Parathyroid adenoma (tissue), 2 donors: Measurements from ENCODE around the gene PRCP.
"Not testable (repeated sequence)": the region's sequence is repeated elsewhere in the genome, so short reads cannot be mapped to it uniquely, and the experiment has no call there.

Source experiments
- H2AFZ ChIP-seq: fragments of 300-600 bp; sonication (generic); one replicate; pipeline ENCODE4 v1.7.0; 2017; ENCODE audit warnings: antibody characterized with exemption, mild to moderate bottlenecking
- H3K27ac ChIP-seq: fragments of 300-600 bp; sonication (generic); one replicate; pipeline ENCODE4 v1.7.0; 2017
- H3K27me3 ChIP-seq: fragments of 300-600 bp; sonication (generic); one replicate; pipeline ENCODE4 v1.7.0; 2017; ENCODE audit warnings: low read length; ENCODE audit not compliant: control insufficient read depth, insufficient read depth
- H3K36me3 ChIP-seq: fragments of 300-600 bp; sonication (generic); one replicate; pipeline ENCODE4 v1.7.0; 2017; ENCODE audit warnings: low read length; ENCODE audit not compliant: control insufficient read depth, insufficient read depth
- H3K4me1 ChIP-seq: fragments of 300-600 bp; sonication (generic); one replicate; pipeline ENCODE4 v1.7.0; 2017; ENCODE audit warnings: control low read depth
- H3K4me2 ChIP-seq: fragments of 300-600 bp; sonication (generic); one replicate; pipeline ENCODE4 v1.7.0; 2017; ENCODE audit warnings: low read length
- H3K4me3 ChIP-seq: fragments of 300-600 bp; sonication (generic); one replicate; pipeline ENCODE4 v1.7.0; 2017; ENCODE audit warnings: low read depth, low read length
- H3K79me2 ChIP-seq: fragments of 300-600 bp; sonication (generic); one replicate; pipeline ENCODE4 v1.7.0; 2017; ENCODE audit warnings: control low read depth
- H3K9ac ChIP-seq: fragments of 300-600 bp; sonication (generic); one replicate; pipeline ENCODE4 v1.7.0; 2017; ENCODE audit warnings: mild to moderate bottlenecking
- H3K9me3 ChIP-seq: fragments of 300-600 bp; sonication (generic); one replicate; pipeline ENCODE4 v1.7.0; 2017; ENCODE audit warnings: low read length; ENCODE audit not compliant: control insufficient read depth
- CTCF ChIP-seq: fragments of 300-600 bp; sonication (generic); IDR thresholded peaks from one replicate; pipeline ENCODE4 v1.7.0; 2017; ENCODE audit warnings: antibody characterized with exemption, mild to moderate bottlenecking
- donor health status: primary hyperparathyroidism.

PRCP gene

GRCh38 chr11:82920227-82920626 is 20.0 kb upstream of the PRCP start:
- not testable (repeated sequence) for H3K36me3 ChIP-seq, H3K4me1 ChIP-seq, H3K4me3 ChIP-seq, H3K9ac ChIP-seq, H3K27ac ChIP-seq, H3K4me2 ChIP-seq, H3K9me3 ChIP-seq, H3K79me2 ChIP-seq, H3K27me3 ChIP-seq, H2AFZ ChIP-seq

- not testable (repeated sequence) for H3K36me3 ChIP-seq, H3K9ac ChIP-seq, H3K4me1 ChIP-seq, H3K27me3 ChIP-seq, H2AFZ ChIP-seq, H3K4me2 ChIP-seq, H3K27ac ChIP-seq, H3K9me3 ChIP-seq, H3K79me2 ChIP-seq, H3K4me3 ChIP-seq
Measured at GRCh38 chr11:82919786-82920185, 19.6 kb upstream of the PRCP start.

GRCh38 chr11:82909015-82909640 is 8.9 kb upstream of the PRCP start:
- TF ChIP-seq CTCF: no peak
- no peak overlapping the region for H3K9ac ChIP-seq
- H3K4me1 ChIP-seq: no peaks in the 10 kb centered on the region
- no peak overlapping the region for H3K4me2 ChIP-seq
- H3K27ac ChIP-seq: no peak overlapping the region
- H2AFZ ChIP-seq: no peak overlapping the region
- H3K36me3 ChIP-seq: no peaks in the 10 kb centered on the region
- no peak overlapping the region for H3K4me3 ChIP-seq
- H3K27me3 ChIP-seq: no peaks in the 10 kb centered on the region
- H3K79me2 ChIP-seq: no peaks in the 10 kb centered on the region
- H3K9me3 ChIP-seq: no peaks in the 10 kb centered on the region

- Histone ChIP-seq H3K4me2 (no peak overlapping the region), H3K9me3 (no peaks in the 10 kb centered on the region), H2AFZ (no peak overlapping the region), H3K36me3 (no peaks in the 10 kb centered on the region), H3K79me2 (no peaks in the 10 kb centered on the region), H3K9ac (no peak overlapping the region), H3K27me3 (no peaks in the 10 kb centered on the region), H3K4me3 (no peak overlapping the region), H3K4me1 (no peaks in the 10 kb centered on the region), H3K27ac (no peak overlapping the region)
- no peak for TF ChIP-seq CTCF
Measured at GRCh38 chr11:82908311-82908710, 8.1 kb upstream of the PRCP start.

GRCh38 chr11:82907371-82907770 is 7.1 kb upstream of the PRCP start:
- no peak overlapping the region for H3K9ac ChIP-seq
- no peaks in the 10 kb centered on the region for H3K79me2 ChIP-seq
- H3K4me3 ChIP-seq: no peak overlapping the region
- no peak overlapping the region for H3K27ac ChIP-seq
- TF ChIP-seq CTCF: no peak
- no peaks in the 10 kb centered on the region for H3K4me1 ChIP-seq
- no peaks in the 10 kb centered on the region for H3K27me3 ChIP-seq
- no peaks in the 10 kb centered on the region for H3K9me3 ChIP-seq
- H3K4me2 ChIP-seq: no peak overlapping the region
- H2AFZ ChIP-seq: no peak overlapping the region
- no peaks in the 10 kb centered on the region for H3K36me3 ChIP-seq

GRCh38 chr11:82906931-82907330 is 6.7 kb upstream of the PRCP start:
- Histone ChIP-seq H2AFZ (no peak overlapping the region), H3K4me3 (no peak overlapping the region), H3K27ac (no peak overlapping the region), H3K36me3 (no peaks in the 10 kb centered on the region), H3K9ac (no peak overlapping the region), H3K79me2 (no peaks in the 10 kb centered on the region), H3K27me3 (no peaks in the 10 kb centered on the region), H3K9me3 (no peaks in the 10 kb centered on the region), H3K4me2 (no peak overlapping the region), H3K4me1 (no peaks in the 10 kb centered on the region)
- TF ChIP-seq CTCF: no peak
